OCI-LY3 (cell line): ENCODE data around the gene PLB1.

ENCODE experiments used
- H2AFZ ChIP-seq: fragments of 200-600, 300-600 bp; shearing (Covaris generic); 2 replicates; pipeline ENCODE4 v1.6.0; 2014; ENCODE audit warnings: antibody characterized with exemption, low read depth, low read length
- H3K27ac ChIP-seq: fragments of 200-600, 300-600 bp; sonication (generic); 2 replicates; pipeline ENCODE4 v1.5.1; 2014; ENCODE audit warnings: mild to moderate bottlenecking, low read length, moderate library complexity, mixed read lengths
- H3K27me3 ChIP-seq: fragments of 200-600, 300-600 bp; sonication (generic); 2 replicates; pipeline ENCODE4 v1.6.1; 2014; ENCODE audit warnings: low read depth, low read length, mixed read lengths
- H3K36me3 ChIP-seq: fragments of 200-600, 300-600 bp; sonication (generic); replicated peaks from 2 replicates; pipeline ENCODE3; 2014; ENCODE audit warnings: low read depth, low read length, mixed read lengths
- H3K4me1 ChIP-seq: fragments of 300-600, 200-600 bp; sonication (generic); 2 replicates; pipeline ENCODE4 v1.6.1; 2014; ENCODE audit warnings: low read length, mixed read lengths
- H3K4me2 ChIP-seq: fragments of 200-600, 300-600 bp; sonication (generic); 2 replicates; pipeline ENCODE4 v1.6.1; 2014; ENCODE audit warnings: low read length, mixed read lengths
- H3K4me3 ChIP-seq: fragments of 300-600, 200-600 bp; sonication (generic); 2 replicates; pipeline ENCODE4 v1.5.1; 2014; ENCODE audit warnings: antibody characterized with exemption, mild to moderate bottlenecking, low read length, moderate library complexity
- H3K79me2 ChIP-seq: fragments of 300-600, 200-600 bp; shearing (Covaris generic); 2 replicates; pipeline ENCODE4 v1.6.1; 2014; ENCODE audit warnings: mild to moderate bottlenecking, low read length, mixed read lengths
- H3K9ac ChIP-seq: fragments of 300-600, 200-600 bp; shearing (Covaris generic); 2 replicates; pipeline ENCODE4 v1.6.0; 2014; ENCODE audit warnings: mild to moderate bottlenecking, low read length, moderate library complexity
- H3K9me3 ChIP-seq: fragments of 200-600, 300-600 bp; shearing (Covaris generic); 2 replicates; pipeline ENCODE4 v1.6.1; 2014; ENCODE audit warnings: low read length, mixed read lengths; ENCODE audit not compliant: insufficient read depth
- H4K20me1 ChIP-seq: fragments of 200-600, 300-600 bp; sonication (generic); 2 replicates; pipeline ENCODE4 v1.6.1; 2016; ENCODE audit warnings: low read length, mixed read lengths; ENCODE audit not compliant: insufficient read depth
- CTCF ChIP-seq: fragments of 200-600, 300-600 bp; sonication (generic); IDR thresholded peaks from 2 replicates; pipeline ENCODE4 v1.5.1; 2014; ENCODE audit warnings: antibody characterized with exemption, low read length, low read depth
- EZH2phosphoT487 ChIP-seq: fragments of 200-600 bp; shearing (Covaris generic); IDR thresholded peaks from 2 replicates; pipeline ENCODE4 v1.6.1; 2018; ENCODE audit warnings: antibody characterized with exemption, mixed run types, low read depth

The PLB1 gene

GRCh38 chr2:28488083-28488830 lies 7.6 kb upstream of the PLB1 start:
- Histone ChIP-seq H3K36me3 (no peaks in the 10 kb centered on the region), H3K9me3 (no peaks in the 10 kb centered on the region), H3K4me3 (no peak overlapping the region), H3K4me1 (peaks cover 14% of the 10 kb centered on the region), H3K27ac (no peak overlapping the region), H3K9ac (no peak overlapping the region), H3K79me2 (no peaks in the 10 kb centered on the region), H3K27me3 (no peaks in the 10 kb centered on the region), H3K4me2 (no peak overlapping the region), H2AFZ (no peak overlapping the region), H4K20me1 (no peaks in the 10 kb centered on the region)
- TF ChIP-seq EZH2phosphoT487 (no peak), CTCF (no peak)

- Histone ChIP-seq H3K9ac (no peak overlapping the region), H3K9me3 (no peaks in the 10 kb centered on the region), H3K4me2 (no peak overlapping the region), H4K20me1 (no peaks in the 10 kb centered on the region), H2AFZ (no peak overlapping the region), H3K4me3 (no peak overlapping the region), H3K4me1 (peaks cover 14% of the 10 kb centered on the region), H3K27me3 (no peaks in the 10 kb centered on the region), H3K27ac (no peak overlapping the region), H3K36me3 (no peaks in the 10 kb centered on the region), H3K79me2 (no peaks in the 10 kb centered on the region)
- no peak for TF ChIP-seq CTCF
- TF ChIP-seq EZH2phosphoT487 = no peak
These were observed 6.8 kb upstream of the PLB1 start for GRCh38 chr2:28488858-28489575.

- Histone ChIP-seq H3K9ac (no peak overlapping the region), H3K9me3 (no peaks in the 10 kb centered on the region), H4K20me1 (no peaks in the 10 kb centered on the region), H3K4me3 (no peak overlapping the region), H3K79me2 (no peaks in the 10 kb centered on the region), H3K27me3 (no peaks in the 10 kb centered on the region), H3K4me2 (no peak overlapping the region), H3K4me1 (peaks cover 5% of the 10 kb centered on the region), H3K27ac (no peak overlapping the region), H3K36me3 (no peaks in the 10 kb centered on the region), H2AFZ (no peak overlapping the region)
- TF ChIP-seq EZH2phosphoT487 (no peak), CTCF (no peak)
These were observed 5.3 kb upstream of the PLB1 start for GRCh38 chr2:28490558-28490957.

- Histone ChIP-seq H3K4me1 (no peaks in the 10 kb centered on the region), H2AFZ (no peak overlapping the region), H3K4me3 (no peak overlapping the region), H3K4me2 (no peak overlapping the region), H3K9ac (no peak overlapping the region), H3K36me3 (no peaks in the 10 kb centered on the region), H3K27me3 (no peaks in the 10 kb centered on the region), H3K27ac (no peak overlapping the region), H3K79me2 (no peaks in the 10 kb centered on the region), H4K20me1 (no peaks in the 10 kb centered on the region), H3K9me3 (no peaks in the 10 kb centered on the region)
- no peak for TF ChIP-seq EZH2phosphoT487
- no peak for TF ChIP-seq CTCF
These were observed 3.6 kb upstream of the PLB1 start for GRCh38 chr2:28492282-28492681.
